ENCODE data around the gene MACROD2. TPM values are rescaled to one million over a fixed set of nuclear protein-coding genes. Genes with fewer than 3 reads are reported as not detected.

Gene MACROD2
- total RNA-seq (1 to 10 TPM; 1.2 to 5.4 (median 2.6) TPM), polyA plus RNA-seq (1 to 10 TPM in 1 of 2 donors, under 1 TPM in 1; 0.54 to 1.0 TPM)
- long read RNA-seq, donor 1, partial matches to known transcripts: 0 of 1 reads
- long read RNA-seq, donor 1, other reads (novel, unspliced or antisense): 1 of 1 reads
- long read RNA-seq, donor 2, partial matches to known transcripts: 0 of 2 reads
- long read RNA-seq, donor 2, other reads (novel, unspliced or antisense): 2 of 2 reads
- long read RNA-seq, donor 3, partial matches to known transcripts: 0 of 2 reads
- long read RNA-seq, donor 3, other reads (novel, unspliced or antisense): 2 of 2 reads

DNA sequence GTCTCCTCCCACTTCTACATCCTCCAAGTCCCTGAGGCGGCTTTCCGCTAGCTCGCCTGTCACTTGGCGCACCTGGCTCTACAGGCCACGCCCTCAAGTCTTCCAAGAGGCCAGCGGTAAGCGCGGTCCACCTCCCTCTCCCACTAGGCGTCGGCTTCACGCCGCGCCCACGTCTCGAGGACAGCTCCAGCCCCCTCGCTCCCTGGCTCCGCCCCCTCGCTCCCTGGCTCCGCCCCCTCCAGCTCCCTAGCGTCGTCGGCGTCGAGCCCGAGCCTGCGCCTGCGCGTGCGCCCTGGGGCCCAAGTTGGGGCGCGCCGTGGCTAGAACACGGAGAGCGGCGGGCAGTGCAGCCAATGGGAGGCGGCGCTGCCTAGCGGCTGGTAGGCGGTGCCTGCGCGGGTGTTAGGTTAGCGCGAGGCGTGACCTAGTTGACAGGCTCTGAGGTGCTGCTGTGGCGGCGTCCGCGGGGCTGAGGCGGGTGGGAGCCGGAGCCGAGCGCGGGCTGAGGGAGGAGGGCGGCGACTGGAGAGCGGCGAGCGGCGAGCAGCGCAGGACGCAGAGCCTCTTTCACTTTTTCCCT, at the start of gene MACROD2:
TSS of gene MACROD2 (plus strand) at position 431 of the 580 bp plus-strand sequence.
- DNase-seq (peak; percentile 78 to 92 (median 91)), ATAC-seq (peak; percentile 97 to 100 (median 99))
- H3K36me3 ChIP-seq: no peaks in the 10 kb centered on the region
- H3K9me3 ChIP-seq: peaks cover 0 to 29% (median 10%) of the 10 kb centered on the region in 12 donors
- peak within 1 kb of the TSS in 5 of 12 donors; percentile 39 to 71 (median 66) for H3K27ac ChIP-seq
- H3K27me3 ChIP-seq: peaks cover 0 to 18% (median 0%) of the 10 kb centered on the region in 9 donors
- intact Hi-C loops (cut with DNase I): no loop called here
- TF ChIP-seq POLR2A (IDR thresholded peaks at IDR 0.05) (peak in 1 of 2 donors; percentile 66), CTCF (IDR thresholded peaks at IDR 0.05) (peak in 2 of 12 donors; percentile 3 to 6)
- peak within 1 kb of the TSS; percentile 42 to 79 (median 64) for H3K4me3 ChIP-seq
- 1 to 3% (median 2%) methylated on average over 38 to 61 of the region's 61 CpGs for whole genome bisulfite sequencing, 4 donors
- H3K4me1 ChIP-seq: peaks cover 0 to 16% (median 0%) of the 10 kb centered on the region in 12 donors

DNA sequence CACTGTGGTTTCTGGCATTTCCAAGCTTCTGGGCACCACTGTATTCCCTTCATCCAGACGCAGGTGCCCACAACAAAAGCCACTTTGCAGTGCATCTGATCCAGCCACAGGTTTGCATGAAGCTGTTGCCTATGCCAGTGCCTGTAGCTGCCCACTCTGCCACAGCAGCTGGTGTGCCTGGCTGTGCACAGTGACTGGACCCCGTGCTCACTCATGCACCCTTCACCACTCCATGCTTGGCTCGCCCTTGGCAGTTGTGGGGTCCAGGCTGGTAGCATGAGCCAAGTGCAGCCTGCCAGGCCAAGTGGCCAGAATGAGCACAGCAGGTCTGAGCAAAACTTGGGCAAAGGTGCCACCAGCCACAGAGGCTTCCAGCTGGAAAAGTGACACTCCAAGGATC, 47.6 kb upstream of the MACROD2 start:
- no peak overlapping the region for H3K27ac ChIP-seq
- intact Hi-C loops (cut with DNase I): loop anchor here in 3 of 10 donors (10.0 kb wide), 2 partner anchors 113 to 123 kb away; no protein-coding TSS in a partner anchor
- H3K27me3 ChIP-seq: no peaks in the 10 kb centered on the region
- H3K36me3 ChIP-seq: no peaks in the 10 kb centered on the region
- no peaks in the 10 kb centered on the region for H3K9me3 ChIP-seq
- no peak for ATAC-seq
- no peaks in the 10 kb centered on the region for H3K4me1 ChIP-seq
- WGBS, 4 donors: 74 to 87% (median 76%) methylated on average over 2 to 3 of the region's 3 CpGs
- DNase-seq: no peak
- H3K4me3 ChIP-seq: no peak overlapping the region
- TF ChIP-seq CTCF (IDR thresholded peaks at IDR 0.05) (no peak), POLR2A (IDR thresholded peaks at IDR 0.05) (no peak)

- ATAC-seq (no peak), DNase-seq (no peak)
- H3K9me3 ChIP-seq: no peaks in the 10 kb centered on the region
- no peak overlapping the region for H3K4me3 ChIP-seq
- no peak overlapping the region for H3K27ac ChIP-seq
- no peaks in the 10 kb centered on the region for H3K27me3 ChIP-seq
- 59 to 70% (median 65%) methylated on average over 6 of the region's 6 CpGs for WGBS, 4 donors
- H3K4me1 ChIP-seq: no peaks in the 10 kb centered on the region
- TF ChIP-seq CTCF (IDR thresholded peaks at IDR 0.05) (no peak), POLR2A (IDR thresholded peaks at IDR 0.05) (no peak)
- intact Hi-C loops (cut with DNase I): loop anchor here in 2 of 10 donors (5.0 to 10.0 kb wide), 2 partner anchors 128 to 131 kb away; no protein-coding TSS in a partner anchor
- H3K36me3 ChIP-seq: no peaks in the 10 kb centered on the region
Observed at GRCh38 chr20:13953227-13953626, 42.1 kb upstream of the MACROD2 start.

DNA sequence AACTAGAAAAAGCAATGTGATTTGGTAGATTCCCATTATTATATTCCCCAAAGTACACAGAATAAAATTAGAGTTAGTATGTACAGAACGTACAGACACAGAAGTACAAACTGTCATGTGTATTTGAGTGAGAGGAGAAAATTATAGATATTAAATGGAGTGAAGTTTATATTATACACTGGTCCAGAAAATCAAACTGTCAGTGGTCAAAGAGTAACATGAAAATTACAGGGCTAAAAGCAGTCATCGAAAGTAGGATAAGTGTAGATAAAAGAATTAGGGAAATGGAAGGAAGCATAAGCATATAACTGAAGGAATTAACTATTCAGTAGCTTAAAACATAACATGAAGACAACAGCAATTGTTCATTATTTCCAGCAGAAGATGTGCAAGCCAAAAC, 35.2 kb upstream of the MACROD2 start:
- Histone ChIP-seq H3K27me3 (no peaks in the 10 kb centered on the region), H3K4me3 (no peak overlapping the region), H3K4me1 (no peaks in the 10 kb centered on the region), H3K27ac (no peak overlapping the region), H3K36me3 (no peaks in the 10 kb centered on the region), H3K9me3 (no peaks in the 10 kb centered on the region)
- DNase-seq (no peak), ATAC-seq (no peak)
- WGBS, 4 donors: 72 to 80% (median 76%) methylated on average over 2 of the region's 2 CpGs
- TF ChIP-seq POLR2A (IDR thresholded peaks at IDR 0.05): no peak
- TF ChIP-seq CTCF (IDR thresholded peaks at IDR 0.05): no peak
- intact Hi-C loops (cut with DNase I): no loop called here
